Astrocyte of the cerebellum (primary cell): Measurements from ENCODE around the gene KIAA1328.

Source experiments
- DNase-seq: peaks from one replicate; pipeline ENCODE4 v3.0.0-alpha.2; 2011; ENCODE audit warnings: low read depth
- H3K4me3 ChIP-seq: 2 replicates; pipeline ENCODE4 v1.5.1; 2011; ENCODE audit warnings: mild to moderate bottlenecking, low read depth, low read length, moderate library complexity
- CTCF ChIP-seq: IDR thresholded peaks from 2 replicates; pipeline ENCODE4 v1.5.1; 2012; ENCODE audit warnings: low read length, low read depth, moderate library complexity, mild to moderate bottlenecking; ENCODE audit errors: missing control alignments
- in situ Hi-C: cut with HindIII; loops from 2 replicates; pipeline ENCODE4 v1.10.0; 2017; ENCODE audit warnings: low sequenced_read_pairs

The KIAA1328 gene

DNA sequence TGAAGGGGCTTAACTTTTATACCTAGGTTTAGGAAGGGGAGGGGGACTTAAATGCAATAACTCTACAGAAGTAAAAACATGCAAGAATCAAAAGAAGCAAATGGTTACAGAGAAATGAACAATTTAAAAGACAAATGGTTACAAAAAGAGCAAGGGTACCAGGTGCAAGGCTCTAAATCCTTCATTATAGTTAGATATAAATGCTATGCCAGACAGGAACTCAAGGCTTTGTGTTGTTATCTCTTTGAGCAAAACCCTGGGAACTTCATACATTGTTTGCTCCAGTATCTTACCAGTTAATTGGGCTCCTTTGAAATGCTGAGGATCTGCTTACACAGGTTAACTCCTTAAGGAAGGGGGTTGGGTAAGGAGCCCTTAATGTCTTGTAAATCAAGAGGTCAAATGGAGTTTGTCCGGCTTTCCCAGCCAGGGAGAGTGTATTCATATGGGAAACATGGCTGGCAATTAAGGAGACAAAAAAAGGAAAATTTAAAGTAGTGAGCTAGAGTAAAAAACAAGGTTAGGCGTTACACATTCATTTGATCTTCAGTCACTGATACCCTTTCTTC, 389.2 kb downstream of the KIAA1328 start:
- DNase-seq = no peak
- in situ Hi-C loops = no loop called here
- no peak for TF ChIP-seq CTCF
- no peak overlapping the region for H3K4me3 ChIP-seq

DNA sequence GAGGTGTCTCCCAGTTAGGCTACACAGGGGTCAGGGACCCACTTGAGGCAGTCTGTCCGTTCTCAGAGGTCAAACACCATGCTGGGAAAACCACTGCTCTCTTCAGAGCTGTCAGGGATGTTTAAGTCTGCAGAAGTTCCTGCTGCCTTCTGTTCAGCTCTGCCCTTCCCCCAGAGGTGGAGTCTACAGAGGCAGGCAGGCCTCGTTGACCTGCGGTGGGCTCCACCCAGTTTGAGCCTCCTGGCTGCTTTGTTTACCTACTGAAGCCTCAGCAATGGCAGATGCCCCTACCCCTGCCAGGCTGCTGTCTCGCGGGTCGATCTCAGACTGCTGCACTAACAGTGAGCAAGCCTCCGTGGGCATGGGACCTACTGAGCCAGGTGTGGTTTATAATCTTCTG, 390.3 kb downstream of the KIAA1328 start:
- no peak overlapping the region for H3K4me3 ChIP-seq
- in situ Hi-C loops = no loop called here
- no peak for DNase-seq
- no peak for TF ChIP-seq CTCF

DNA sequence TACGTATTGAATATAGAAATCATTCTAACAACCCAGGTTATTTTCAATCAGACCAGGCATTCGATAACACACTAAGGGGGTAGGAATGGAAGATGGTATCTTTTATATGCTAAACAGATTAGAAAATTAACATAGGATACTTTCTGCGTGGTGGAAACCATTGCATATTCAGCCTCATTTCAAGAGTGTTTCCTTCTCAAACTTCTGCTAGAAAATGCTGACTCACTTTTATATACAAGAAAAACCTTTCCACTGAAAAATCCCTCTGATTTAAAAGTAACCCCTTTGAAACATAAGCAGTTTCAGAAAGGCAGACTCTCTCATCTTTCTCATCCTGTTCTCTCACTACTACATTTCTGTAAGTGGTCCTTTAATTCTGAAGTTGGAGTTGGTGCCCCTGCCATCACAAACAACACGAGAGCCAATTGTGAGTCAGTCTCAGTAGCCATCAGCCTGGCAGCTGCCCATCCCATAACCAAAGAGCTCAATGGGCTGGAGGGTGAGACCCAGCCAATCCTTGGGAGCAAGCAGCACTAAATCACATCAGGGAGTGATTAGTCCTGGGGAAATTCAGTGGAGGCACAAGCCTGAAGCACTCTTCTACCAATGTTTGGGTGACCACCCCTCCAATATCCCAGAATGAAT, 393.5 kb downstream of the KIAA1328 start:
- no peak overlapping the region for H3K4me3 ChIP-seq
- no peak for DNase-seq
- in situ Hi-C loops = no loop called here
- TF ChIP-seq CTCF = no peak

DNA sequence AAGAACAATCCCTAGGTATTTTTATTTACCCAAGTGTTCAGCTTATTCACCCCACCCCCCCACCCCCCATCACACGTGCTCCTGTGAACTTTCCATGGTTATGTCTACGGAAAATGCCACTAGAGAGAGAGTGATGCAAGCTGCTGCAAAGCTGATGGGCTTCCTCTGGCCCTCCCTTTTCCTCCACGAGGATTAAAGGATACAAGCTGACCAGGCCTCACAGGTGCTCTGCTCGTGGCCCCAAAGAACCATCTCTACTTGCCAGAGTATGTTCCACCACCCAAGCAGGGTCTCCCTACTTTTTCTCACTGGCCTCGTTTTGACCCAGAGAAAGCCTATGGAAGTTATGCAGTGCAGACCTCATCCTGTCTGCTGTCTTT, 394.1 kb downstream of the KIAA1328 start:
- no peak for DNase-seq
- in situ Hi-C loops = no loop called here
- no peak overlapping the region for H3K4me3 ChIP-seq
- no peak for TF ChIP-seq CTCF

GRCh38 chr18:37225279-37225678, 396.4 kb downstream of the KIAA1328 start:
- H3K4me3 ChIP-seq = no peak overlapping the region
- in situ Hi-C loops = no loop called here
- DNase-seq = no peak
- TF ChIP-seq CTCF = no peak

GRCh38 chr18:37230768-37231167, 401.8 kb downstream of the KIAA1328 start:
- in situ Hi-C loops = no loop called here
- TF ChIP-seq CTCF = no peak
- no peak overlapping the region for H3K4me3 ChIP-seq
- DNase-seq = no peak
